GM21825 (cell line): Measurements from ENCODE around the gene DBX1.
A peak's percentile ranks its signal among the peaks of the same experiment; 100 is the strongest.

Source experiments
- ATAC-seq: cut with Tn5 transposase; IDR thresholded peaks from one replicate; pipeline ENCODE4 v1.9.1; 2021; ENCODE audit warnings: mild to moderate bottlenecking, moderate library complexity; ENCODE audit not compliant: unreplicated experiment

The DBX1 gene

GRCh38 chr11:20126724-20127123, 33.6 kb downstream of the DBX1 start:
- ATAC-seq = no peak

GRCh38 chr11:20125927-20126326, 34.3 kb downstream of the DBX1 start:
- no peak for ATAC-seq

GRCh38 chr11:20122131-20122530, 38.1 kb downstream of the DBX1 start:
- ATAC-seq = no peak

- ATAC-seq = no peak
Observed at GRCh38 chr11:20120134-20120925, 39.9 kb downstream of the DBX1 start.

GRCh38 chr11:20119315-20119714, 41.0 kb downstream of the DBX1 start:
- no peak for ATAC-seq

- ATAC-seq = no peak
Observed at GRCh38 chr11:20118209-20118608, 42.1 kb downstream of the DBX1 start.

GRCh38 chr11:20117291-20117690, 43.0 kb downstream of the DBX1 start:
- no peak for ATAC-seq

GRCh38 chr11:20116825-20117224, 43.5 kb downstream of the DBX1 start:
- no peak for ATAC-seq

GRCh38 chr11:20114588-20114987, 45.7 kb downstream of the DBX1 start:
- no peak for ATAC-seq

GRCh38 chr11:20113149-20113438, 47.2 kb downstream of the DBX1 start:
- ATAC-seq = no peak

- ATAC-seq = no peak
Observed at GRCh38 chr11:20112291-20113148, 47.8 kb downstream of the DBX1 start.

GRCh38 chr11:20111871-20112270, 48.4 kb downstream of the DBX1 start:
- no peak for ATAC-seq

GRCh38 chr11:20110908-20111669, 49.2 kb downstream of the DBX1 start:
- ATAC-seq = peak; percentile 92

- no peak for ATAC-seq
Observed at GRCh38 chr11:20109731-20110445, 50.4 kb downstream of the DBX1 start.
